HG03108 (cell line): ENCODE results near the gene FAM89B.
"Not testable (repeated sequence)": the region's sequence is repeated elsewhere in the genome, so short reads cannot be mapped to it uniquely, and the experiment has no call there.

Experiments
- ATAC-seq: cut with Tn5 transposase; IDR thresholded peaks from one replicate; pipeline ENCODE4 v1.9.1; 2021; ENCODE audit warnings: moderate library complexity; ENCODE audit not compliant: unreplicated experiment

The FAM89B gene

DNA sequence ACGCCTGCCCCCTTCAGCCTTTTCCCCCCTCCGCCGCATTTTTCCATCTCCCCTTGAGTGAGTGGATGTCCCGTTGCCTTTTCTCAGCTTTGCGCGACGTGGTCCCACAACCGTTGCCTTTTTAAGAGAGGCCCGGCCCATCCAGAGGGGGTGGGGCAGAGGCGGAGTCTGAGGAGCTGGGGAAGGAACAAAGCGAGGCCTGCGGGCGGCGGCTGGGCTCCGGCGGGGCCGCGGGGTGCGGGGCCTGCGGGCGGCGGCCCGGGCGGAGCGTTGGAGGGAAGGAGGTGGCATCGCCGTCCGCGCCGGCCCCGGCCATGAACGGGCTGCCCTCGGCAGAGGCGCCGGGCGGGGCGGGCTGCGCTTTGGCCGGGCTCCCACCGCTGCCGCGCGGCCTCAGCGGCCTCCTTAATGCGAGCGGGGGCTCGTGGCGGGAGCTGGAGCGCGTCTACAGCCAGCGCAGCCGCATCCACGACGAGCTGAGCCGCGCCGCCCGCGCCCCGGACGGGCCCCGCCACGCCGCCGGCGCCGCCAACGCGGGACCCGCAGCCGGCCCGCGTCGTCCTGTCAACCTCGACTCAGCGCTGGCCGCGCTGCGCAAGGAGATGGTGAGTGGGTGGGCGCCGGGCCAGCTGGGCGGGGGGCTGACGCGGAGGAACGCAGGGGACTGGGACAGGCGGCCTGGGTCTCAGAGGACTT, at the start of gene FAM89B:
FAM89B (plus strand) TSS at position 183 of the 696 bp plus-strand sequence; CDS start at position 315, 132 bp downstream.
- ATAC-seq = no peak

DNA sequence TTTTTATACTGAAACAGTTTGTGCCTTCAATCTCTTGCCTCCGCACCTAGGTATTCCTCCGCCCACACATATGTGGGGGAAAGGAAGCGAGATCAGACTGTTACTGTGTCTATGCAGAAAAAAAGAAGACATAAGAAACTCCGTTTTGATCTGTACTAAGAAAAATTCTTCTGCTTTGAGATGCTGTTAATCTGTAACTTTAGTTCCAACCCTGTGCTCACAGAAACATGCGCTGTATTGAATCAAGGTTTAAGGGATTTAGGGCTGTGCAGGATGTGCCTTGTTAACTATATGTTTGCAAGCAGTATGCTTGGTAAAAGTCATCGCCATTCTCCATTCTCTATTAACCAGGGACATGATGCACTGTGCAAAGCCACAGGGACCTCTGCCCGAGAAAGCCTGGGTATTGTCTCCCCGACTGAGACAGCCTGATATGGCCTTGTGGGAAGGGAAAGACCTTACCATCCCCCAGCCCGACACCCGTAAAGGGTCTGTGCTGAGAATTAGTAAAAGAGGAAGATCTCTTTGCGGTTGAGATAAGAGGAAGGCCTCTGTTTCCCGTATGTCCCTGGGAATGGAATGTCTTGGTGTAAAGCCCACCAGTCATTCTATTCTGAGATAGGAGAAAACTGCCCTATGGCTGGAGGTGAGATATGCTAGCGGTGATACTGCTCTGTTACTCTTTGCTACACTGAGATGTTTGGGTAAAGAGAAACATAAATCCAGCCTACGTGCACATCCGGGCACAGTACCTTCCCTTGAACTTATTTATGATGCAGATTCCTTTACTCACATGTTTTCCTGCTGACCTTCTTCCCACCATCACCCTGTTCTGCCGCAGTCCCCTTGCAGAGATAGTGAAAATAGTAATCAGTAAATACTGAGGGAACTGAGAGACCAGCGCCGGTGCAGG, 49.4 kb upstream of the FAM89B start:
- ATAC-seq = not testable (repeated sequence)

GRCh38 chr11:65523631-65523968, 48.7 kb upstream of the FAM89B start:
- ATAC-seq = not testable (repeated sequence)

GRCh38 chr11:65524014-65524740, 48.2 kb upstream of the FAM89B start:
- ATAC-seq = no peak

DNA sequence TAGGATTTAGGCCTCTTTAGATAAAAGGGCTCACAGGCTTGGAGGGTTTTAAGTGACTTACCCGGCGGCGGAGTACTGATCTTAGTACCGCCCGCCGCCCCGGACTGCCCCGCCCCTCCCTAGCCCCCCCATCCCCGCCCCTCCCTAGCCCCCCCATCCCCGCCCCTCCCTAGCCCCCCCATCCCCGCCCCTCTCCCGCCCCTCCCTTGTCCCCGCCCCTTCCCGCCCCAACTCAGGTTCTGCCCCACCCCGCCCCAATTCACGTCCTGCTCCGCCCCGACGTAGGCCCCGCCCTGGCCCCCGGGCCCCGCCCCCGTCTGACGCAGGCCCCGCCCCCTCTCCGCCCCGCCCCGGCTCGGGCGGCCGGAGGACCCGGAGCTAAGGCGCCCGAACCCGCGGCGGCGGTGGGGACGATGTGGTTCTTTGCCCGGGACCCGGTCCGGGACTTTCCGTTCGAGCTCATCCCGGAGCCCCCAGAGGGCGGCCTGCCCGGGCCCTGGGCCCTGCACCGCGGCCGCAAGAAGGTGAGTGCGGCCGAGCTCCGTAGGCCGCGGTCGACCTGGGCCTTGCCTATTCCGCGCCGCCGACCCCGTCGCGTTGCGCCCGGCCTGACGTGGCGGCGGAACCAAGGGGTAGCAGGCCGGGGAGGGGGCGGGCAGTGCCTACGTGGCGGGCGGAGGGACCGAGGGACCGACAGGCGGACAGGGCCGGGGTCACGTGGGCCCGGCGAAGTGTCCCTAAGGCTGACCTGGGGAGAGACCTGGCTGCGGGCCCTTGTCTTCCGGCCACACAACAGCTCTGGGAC, 47.4 kb upstream of the FAM89B start, which contains the start of gene SCYL1:
SCYL1 (plus strand) TSS at position 343 of the 805 bp plus-strand sequence; CDS start at position 414, 71 bp downstream.
- no peak for ATAC-seq

GRCh38 chr11:65525546-65526480, 46.5 kb upstream of the FAM89B start:
- no peak for ATAC-seq

GRCh38 chr11:65526744-65527143, 45.6 kb upstream of the FAM89B start:
- ATAC-seq = no peak

- no peak for ATAC-seq
These were observed 43.5 kb upstream of the FAM89B start for GRCh38 chr11:65528819-65529350.

GRCh38 chr11:65529475-65530156, 42.7 kb upstream of the FAM89B start:
- no peak for ATAC-seq

DNA sequence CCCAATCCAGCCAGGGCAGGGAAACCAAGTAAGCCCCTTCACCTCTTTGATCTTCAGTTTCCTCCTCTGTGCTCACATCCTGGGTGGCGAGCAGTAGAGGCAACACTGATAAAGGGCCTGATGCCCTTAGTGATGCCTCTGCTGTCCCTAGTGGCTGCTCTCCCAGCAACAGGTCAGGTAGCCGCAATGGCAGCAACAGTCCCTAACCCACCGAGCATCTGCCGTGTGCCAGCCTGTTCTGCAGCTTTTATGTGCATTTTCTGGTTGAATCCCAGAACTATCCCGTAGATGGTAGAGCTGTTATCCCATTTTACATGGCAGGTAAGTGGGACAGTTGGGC, 42.2 kb upstream of the FAM89B start:
- ATAC-seq = no peak

DNA sequence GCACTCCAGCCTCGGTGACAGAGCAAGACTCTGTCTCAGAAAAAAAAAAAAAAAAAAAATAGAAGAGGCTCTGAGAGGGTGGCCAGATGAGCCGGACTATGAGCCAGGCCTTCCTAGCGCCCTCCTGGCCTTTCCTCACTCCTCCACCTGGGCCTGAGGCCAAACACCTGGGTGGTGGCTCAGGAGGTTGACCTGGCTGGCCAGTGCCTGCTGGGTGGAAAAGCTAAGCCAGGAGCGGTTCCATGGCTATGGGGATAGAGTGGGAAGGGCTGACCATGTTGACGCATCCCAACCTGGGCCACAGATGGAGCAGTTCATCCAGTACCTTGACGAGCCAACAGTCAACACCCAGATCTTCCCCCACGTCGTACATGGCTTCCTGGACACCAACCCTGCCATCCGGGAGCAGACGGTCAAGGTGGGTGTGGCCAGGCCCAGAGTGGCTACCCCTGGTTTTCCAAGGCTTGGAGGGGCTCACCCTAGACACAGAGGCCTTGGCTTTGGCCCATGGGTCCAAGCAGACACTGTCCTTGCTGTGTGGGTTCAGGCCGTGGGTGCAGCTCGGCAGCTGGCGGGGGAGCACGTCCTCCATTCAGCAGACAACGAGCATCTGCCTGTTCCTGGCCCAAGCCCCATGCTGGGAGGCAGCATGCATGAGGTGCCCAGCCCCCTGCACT, 39.8 kb upstream of the FAM89B start:
- no peak for ATAC-seq

GRCh38 chr11:65535102-65535501, 37.2 kb upstream of the FAM89B start:
- no peak for ATAC-seq

DNA sequence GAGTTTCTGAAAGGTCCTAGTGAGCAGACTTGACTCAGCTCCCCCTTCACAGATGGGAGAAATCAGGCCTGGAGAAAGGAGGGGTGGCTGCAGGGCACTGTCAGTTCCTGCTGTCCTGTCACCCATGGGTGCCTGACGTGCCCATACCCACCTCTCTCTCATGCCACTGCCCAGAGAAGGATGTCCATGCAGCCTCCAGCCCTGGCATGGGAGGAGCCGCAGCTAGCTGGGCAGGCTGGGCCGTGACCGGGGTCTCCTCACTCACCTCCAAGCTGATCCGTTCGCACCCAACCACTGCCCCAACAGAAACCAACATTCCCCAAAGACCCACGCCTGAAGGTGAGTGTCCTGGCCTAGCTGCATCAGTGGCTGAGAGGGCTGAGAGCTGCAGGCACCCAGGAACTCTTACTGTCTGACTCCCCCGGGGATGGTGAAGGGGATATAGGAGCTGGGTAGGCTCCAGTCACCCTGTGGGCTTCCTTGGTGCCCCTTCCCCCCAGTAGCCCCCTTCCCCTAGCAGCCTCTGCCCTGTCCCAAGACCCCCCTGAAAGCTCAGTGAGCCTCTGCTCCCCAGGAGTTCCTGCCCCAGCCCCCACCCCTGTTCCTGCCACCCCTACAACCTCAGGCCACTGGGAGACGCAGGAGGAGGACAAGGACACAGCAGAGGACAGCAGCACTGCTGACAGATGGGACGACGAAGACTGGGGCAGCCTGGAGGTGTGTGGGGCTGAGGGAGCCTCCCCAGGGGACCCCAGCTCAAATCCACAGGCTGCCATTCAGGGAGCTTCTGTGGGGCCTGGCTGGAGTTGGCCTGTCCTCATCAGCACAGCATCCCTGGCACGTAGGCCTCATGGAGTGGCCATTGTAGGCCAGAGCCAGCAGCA, 35.7 kb upstream of the FAM89B start:
- ATAC-seq = no peak

- ATAC-seq = no peak
These were observed 35.1 kb upstream of the FAM89B start for GRCh38 chr11:65537296-65537597.

DNA sequence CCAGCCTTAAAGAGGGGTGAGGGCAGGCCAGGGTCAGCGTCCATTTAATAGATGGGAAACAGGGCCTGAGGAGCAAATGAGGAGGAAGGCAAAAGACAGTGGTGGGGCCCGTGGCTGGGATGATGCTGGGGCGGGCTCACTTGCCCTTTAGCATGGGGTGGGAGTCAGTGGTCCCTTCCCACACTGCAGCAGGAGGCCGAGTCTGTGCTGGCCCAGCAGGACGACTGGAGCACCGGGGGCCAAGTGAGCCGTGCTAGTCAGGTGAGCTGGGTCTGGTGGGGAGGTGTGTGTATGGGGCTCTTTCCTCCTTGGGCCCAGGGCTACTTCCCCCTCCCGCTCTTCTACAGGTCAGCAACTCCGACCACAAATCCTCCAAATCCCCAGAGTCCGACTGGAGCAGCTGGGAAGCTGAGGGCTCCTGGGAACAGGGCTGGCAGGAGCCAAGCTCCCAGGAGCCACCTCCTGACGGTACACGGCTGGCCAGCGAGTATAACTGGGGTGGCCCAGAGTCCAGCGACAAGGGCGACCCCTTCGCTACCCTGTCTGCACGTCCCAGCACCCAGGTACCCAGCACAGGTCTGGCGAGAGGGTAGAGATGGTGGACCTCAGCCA, 34.6 kb upstream of the FAM89B start:
- no peak for ATAC-seq

GRCh38 chr11:65538232-65538914, 34.0 kb upstream of the FAM89B start:
- no peak for ATAC-seq
